Measurements from ENCODE around the gene DGUOK. TPM values are rescaled to one million over a fixed set of nuclear protein-coding genes. Genes with fewer than 3 reads are reported as not detected.

DGUOK gene
- total and polyA plus RNA-seq, 2 experiments from 2014 or later, result 68.4 to 287 TPM

DNA sequence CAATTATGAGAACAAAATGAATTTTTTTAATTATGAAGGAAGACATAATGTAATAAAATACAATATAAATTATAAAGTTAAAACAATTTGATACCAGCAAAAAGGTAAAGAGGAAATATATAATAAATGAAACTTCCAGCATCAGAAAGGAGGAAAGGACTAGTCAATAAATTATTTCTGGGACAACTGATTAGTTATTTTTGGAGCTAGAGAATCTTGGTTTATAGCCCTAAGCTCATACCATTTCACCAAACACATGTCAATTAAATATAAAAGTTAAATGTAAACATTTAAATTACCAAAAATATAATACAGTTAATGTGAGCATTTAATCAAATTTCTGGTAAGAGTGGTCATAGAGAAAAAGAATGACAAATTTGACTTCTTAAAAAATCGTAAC, 21.7 kb upstream of the DGUOK start:
- Histone ChIP-seq H3K27ac (ENCODE audit: low read depth) (no peak overlapping the region), H3K27me3 (ENCODE audit: insufficient read depth) (no peaks in the 10 kb centered on the region), H3K79me2 (replicated peaks; ENCODE audit: insufficient read depth) (no peaks in the 10 kb centered on the region), H2AFZ (no peak overlapping the region), H3F3A (replicated peaks; ENCODE audit: low read depth) (no peaks in the 10 kb centered on the region), H3K4me1 (ENCODE audit: insufficient read depth) (0 out of 2 replicates have a peak, but pooled peaks cover 3% of the 10 kb centered on the region), H3K9me2 (ENCODE audit: insufficient read depth) (no peaks in the 10 kb centered on the region), H3K36me3 (ENCODE audit: insufficient read depth) (no peaks in the 10 kb centered on the region), H3K4me2 (no peak overlapping the region), H3K4me3 (no peak overlapping the region), H4K20me1 (replicated peaks; ENCODE audit: insufficient read depth) (no peaks in the 10 kb centered on the region)
- Mint-ChIP-seq H3K4me3 (no peak overlapping the region), H3K36me3 (ENCODE audit: low read depth) (no peaks in the 10 kb centered on the region), H3K9me3 (no peaks in the 10 kb centered on the region), H3K27me3 (ENCODE audit: insufficient read depth, low read depth, poor library complexity) (no peaks in the 10 kb centered on the region), H3K4me1 (peaks cover 11% of the 10 kb centered on the region), H3K27ac (no peak overlapping the region)
- TF ChIP-seq, protein P1, sequence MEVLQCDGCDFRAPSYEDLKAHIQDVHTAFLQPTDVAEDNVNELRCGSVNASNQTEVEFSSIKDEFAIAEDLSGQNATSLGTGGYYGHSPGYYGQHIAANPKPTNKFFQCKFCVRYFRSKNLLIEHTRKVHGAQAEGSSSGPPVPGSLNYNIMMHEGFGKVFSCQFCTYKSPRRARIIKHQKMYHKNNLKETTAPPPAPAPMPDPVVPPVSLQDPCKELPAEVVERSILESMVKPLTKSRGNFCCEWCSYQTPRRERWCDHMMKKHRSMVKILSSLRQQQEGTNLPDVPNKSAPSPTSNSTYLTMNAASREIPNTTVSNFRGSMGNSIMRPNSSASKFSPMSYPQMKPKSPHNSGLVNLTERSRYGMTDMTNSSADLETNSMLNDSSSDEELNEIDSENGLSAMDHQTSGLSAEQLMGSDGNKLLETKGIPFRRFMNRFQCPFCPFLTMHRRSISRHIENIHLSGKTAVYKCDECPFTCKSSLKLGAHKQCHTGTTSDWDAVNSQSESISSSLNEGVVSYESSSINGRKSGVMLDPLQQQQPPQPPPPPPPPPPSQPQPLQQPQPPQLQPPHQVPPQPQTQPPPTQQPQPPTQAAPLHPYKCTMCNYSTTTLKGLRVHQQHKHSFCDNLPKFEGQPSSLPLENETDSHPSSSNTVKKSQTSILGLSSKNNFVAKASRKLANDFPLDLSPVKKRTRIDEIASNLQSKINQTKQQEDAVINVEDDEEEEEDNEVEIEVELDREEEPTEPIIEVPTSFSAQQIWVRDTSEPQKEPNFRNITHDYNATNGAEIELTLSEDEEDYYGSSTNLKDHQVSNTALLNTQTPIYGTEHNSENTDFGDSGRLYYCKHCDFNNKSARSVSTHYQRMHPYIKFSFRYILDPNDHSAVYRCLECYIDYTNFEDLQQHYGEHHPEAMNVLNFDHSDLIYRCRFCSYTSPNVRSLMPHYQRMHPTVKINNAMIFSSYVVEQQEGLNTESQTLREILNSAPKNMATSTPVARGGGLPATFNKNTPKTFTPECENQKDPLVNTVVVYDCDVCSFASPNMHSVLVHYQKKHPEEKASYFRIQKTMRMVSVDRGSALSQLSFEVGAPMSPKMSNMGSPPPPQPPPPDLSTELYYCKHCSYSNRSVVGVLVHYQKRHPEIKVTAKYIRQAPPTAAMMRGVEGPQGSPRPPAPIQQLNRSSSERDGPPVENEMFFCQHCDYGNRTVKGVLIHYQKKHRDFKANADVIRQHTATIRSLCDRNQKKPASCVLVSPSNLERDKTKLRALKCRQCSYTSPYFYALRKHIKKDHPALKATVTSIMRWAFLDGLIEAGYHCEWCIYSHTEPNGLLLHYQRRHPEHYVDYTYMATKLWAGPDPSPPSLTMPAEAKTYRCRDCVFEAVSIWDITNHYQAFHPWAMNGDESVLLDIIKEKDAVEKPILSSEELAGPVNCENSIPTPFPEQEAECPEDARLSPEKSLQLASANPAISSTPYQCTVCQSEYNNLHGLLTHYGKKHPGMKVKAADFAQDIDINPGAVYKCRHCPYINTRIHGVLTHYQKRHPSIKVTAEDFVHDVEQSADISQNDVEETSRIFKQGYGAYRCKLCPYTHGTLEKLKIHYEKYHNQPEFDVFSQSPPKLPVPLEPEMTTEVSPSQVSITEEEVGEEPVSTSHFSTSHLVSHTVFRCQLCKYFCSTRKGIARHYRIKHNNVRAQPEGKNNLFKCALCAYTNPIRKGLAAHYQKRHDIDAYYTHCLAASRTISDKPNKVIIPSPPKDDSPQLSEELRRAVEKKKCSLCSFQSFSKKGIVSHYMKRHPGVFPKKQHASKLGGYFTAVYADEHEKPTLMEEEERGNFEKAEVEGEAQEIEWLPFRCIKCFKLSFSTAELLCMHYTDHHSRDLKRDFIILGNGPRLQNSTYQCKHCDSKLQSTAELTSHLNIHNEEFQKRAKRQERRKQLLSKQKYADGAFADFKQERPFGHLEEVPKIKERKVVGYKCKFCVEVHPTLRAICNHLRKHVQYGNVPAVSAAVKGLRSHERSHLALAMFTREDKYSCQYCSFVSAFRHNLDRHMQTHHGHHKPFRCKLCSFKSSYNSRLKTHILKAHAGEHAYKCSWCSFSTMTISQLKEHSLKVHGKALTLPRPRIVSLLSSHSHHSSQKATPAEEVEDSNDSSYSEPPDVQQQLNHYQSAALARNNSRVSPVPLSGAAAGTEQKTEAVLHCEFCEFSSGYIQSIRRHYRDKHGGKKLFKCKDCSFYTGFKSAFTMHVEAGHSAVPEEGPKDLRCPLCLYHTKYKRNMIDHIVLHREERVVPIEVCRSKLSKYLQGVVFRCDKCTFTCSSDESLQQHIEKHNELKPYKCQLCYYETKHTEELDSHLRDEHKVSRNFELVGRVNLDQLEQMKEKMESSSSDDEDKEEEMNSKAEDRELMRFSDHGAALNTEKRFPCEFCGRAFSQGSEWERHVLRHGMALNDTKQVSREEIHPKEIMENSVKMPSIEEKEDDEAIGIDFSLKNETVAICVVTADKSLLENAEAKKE (CRISPR knock-in tag; IDR thresholded peaks at IDR 0.05), result no peak
- TF ChIP-seq EZH2 (IDR thresholded peaks at IDR 0.05; ENCODE audit: low read depth, unreplicated experiment) (no peak), ZNF114 (CRISPR knock-in tag; IDR thresholded peaks at IDR 0.05) (no peak), ZNF331 (CRISPR knock-in tag; IDR thresholded peaks at IDR 0.05; ENCODE audit: low read depth) (no peak), CREB1 (CRISPR knock-in tag; IDR thresholded peaks at IDR 0.05; ENCODE audit: low read depth) (no peak), STAT1 (IDR thresholded peaks at IDR 0.05; ENCODE audit: unreplicated experiment) (no peak), POLR2AphosphoS5 (IDR thresholded peaks at IDR 0.05; ENCODE audit: low read depth) (no peak), EZH2phosphoT487 (IDR thresholded peaks at IDR 0.05; ENCODE audit: unreplicated experiment) (no peak), NANOG (IDR thresholded peaks at IDR 0.05; ENCODE audit: borderline replicate concordance) (no peak)
- TF ChIP-seq, protein P2, sequence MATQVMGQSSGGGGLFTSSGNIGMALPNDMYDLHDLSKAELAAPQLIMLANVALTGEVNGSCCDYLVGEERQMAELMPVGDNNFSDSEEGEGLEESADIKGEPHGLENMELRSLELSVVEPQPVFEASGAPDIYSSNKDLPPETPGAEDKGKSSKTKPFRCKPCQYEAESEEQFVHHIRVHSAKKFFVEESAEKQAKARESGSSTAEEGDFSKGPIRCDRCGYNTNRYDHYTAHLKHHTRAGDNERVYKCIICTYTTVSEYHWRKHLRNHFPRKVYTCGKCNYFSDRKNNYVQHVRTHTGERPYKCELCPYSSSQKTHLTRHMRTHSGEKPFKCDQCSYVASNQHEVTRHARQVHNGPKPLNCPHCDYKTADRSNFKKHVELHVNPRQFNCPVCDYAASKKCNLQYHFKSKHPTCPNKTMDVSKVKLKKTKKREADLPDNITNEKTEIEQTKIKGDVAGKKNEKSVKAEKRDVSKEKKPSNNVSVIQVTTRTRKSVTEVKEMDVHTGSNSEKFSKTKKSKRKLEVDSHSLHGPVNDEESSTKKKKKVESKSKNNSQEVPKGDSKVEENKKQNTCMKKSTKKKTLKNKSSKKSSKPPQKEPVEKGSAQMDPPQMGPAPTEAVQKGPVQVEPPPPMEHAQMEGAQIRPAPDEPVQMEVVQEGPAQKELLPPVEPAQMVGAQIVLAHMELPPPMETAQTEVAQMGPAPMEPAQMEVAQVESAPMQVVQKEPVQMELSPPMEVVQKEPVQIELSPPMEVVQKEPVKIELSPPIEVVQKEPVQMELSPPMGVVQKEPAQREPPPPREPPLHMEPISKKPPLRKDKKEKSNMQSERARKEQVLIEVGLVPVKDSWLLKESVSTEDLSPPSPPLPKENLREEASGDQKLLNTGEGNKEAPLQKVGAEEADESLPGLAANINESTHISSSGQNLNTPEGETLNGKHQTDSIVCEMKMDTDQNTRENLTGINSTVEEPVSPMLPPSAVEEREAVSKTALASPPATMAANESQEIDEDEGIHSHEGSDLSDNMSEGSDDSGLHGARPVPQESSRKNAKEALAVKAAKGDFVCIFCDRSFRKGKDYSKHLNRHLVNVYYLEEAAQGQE (IDR thresholded peaks at IDR 0.05; ENCODE audit: unreplicated experiment), result no peak
- TF ChIP-seq, protein P3, sequence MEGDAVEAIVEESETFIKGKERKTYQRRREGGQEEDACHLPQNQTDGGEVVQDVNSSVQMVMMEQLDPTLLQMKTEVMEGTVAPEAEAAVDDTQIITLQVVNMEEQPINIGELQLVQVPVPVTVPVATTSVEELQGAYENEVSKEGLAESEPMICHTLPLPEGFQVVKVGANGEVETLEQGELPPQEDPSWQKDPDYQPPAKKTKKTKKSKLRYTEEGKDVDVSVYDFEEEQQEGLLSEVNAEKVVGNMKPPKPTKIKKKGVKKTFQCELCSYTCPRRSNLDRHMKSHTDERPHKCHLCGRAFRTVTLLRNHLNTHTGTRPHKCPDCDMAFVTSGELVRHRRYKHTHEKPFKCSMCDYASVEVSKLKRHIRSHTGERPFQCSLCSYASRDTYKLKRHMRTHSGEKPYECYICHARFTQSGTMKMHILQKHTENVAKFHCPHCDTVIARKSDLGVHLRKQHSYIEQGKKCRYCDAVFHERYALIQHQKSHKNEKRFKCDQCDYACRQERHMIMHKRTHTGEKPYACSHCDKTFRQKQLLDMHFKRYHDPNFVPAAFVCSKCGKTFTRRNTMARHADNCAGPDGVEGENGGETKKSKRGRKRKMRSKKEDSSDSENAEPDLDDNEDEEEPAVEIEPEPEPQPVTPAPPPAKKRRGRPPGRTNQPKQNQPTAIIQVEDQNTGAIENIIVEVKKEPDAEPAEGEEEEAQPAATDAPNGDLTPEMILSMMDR (conservative IDR thresholded peaks at IDR 0.05; ENCODE audit: low read depth in 2 of 2), result no peak
- TF ChIP-seq, protein P4, sequence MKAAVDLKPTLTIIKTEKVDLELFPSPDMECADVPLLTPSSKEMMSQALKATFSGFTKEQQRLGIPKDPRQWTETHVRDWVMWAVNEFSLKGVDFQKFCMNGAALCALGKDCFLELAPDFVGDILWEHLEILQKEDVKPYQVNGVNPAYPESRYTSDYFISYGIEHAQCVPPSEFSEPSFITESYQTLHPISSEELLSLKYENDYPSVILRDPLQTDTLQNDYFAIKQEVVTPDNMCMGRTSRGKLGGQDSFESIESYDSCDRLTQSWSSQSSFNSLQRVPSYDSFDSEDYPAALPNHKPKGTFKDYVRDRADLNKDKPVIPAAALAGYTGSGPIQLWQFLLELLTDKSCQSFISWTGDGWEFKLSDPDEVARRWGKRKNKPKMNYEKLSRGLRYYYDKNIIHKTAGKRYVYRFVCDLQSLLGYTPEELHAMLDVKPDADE (IDR thresholded peaks at IDR 0.05), result no peak
- DNase-seq (ENCODE audit: low spot score) (no peak), ATAC-seq (no peak)

Data from GM23338 (cell line).